Measurements from ENCODE around the gene ATP1B1.

The ATP1B1 gene

GRCh38 chr1:169064103-169064502 is 42.4 kb upstream of the ATP1B1 start:
- no peak overlapping the region for H3K4me3 ChIP-seq (ENCODE audit: low read depth, low read length)
- no peak for DNase-seq (ENCODE audit: low read depth)
- TF ChIP-seq CTCF (IDR thresholded peaks at IDR 0.05; ENCODE audit: low read depth, low read length): no peak
- no peak for TF ChIP-seq MAX (IDR thresholded peaks at IDR 0.05; ENCODE audit: low read depth, low read length)
- no peak for TF ChIP-seq MYC (IDR thresholded peaks at IDR 0.05; ENCODE audit: low read depth, low read length)
- TF ChIP-seq POLR2A (IDR thresholded peaks at IDR 0.05; ENCODE audit: extremely low read depth, insufficient read length): no peak

GRCh38 chr1:169070547-169070946 is 35.9 kb upstream of the ATP1B1 start:
- no peak for DNase-seq (ENCODE audit: low read depth)
- TF ChIP-seq MYC (IDR thresholded peaks at IDR 0.05; ENCODE audit: low read depth, low read length) (no peak), MAX (IDR thresholded peaks at IDR 0.05; ENCODE audit: low read depth, low read length) (no peak), CTCF (IDR thresholded peaks at IDR 0.05; ENCODE audit: low read depth, low read length) (no peak), POLR2A (IDR thresholded peaks at IDR 0.05; ENCODE audit: extremely low read depth, insufficient read length) (no peak)

GRCh38 chr1:169070958-169071357 is 35.5 kb upstream of the ATP1B1 start:
- TF ChIP-seq CTCF (IDR thresholded peaks at IDR 0.05; ENCODE audit: low read depth, low read length): no peak
- TF ChIP-seq MAX (IDR thresholded peaks at IDR 0.05; ENCODE audit: low read depth, low read length): no peak
- no peak for TF ChIP-seq POLR2A (IDR thresholded peaks at IDR 0.05; ENCODE audit: extremely low read depth, insufficient read length)
- no peak overlapping the region for H3K4me3 ChIP-seq (ENCODE audit: low read depth, low read length)
- no peak for DNase-seq (ENCODE audit: low read depth)

More at GRCh38 chr1:169070547-169070946, 35.9 kb upstream of the ATP1B1 start:
- no peak overlapping the region for H3K4me3 ChIP-seq (ENCODE audit: low read depth, low read length)

GRCh38 chr1:169072945-169073725 is 33.4 kb upstream of the ATP1B1 start:
- H3K4me3 ChIP-seq (ENCODE audit: low read depth, low read length): no peak overlapping the region
- TF ChIP-seq CTCF (IDR thresholded peaks at IDR 0.05; ENCODE audit: low read depth, low read length) (no peak), MYC (IDR thresholded peaks at IDR 0.05; ENCODE audit: low read depth, low read length) (no peak)
- no peak for DNase-seq (ENCODE audit: low read depth)

- TF ChIP-seq MAX (IDR thresholded peaks at IDR 0.05; ENCODE audit: low read depth, low read length) (no peak), POLR2A (IDR thresholded peaks at IDR 0.05; ENCODE audit: extremely low read depth, insufficient read length) (no peak), MYC (IDR thresholded peaks at IDR 0.05; ENCODE audit: low read depth, low read length) (no peak), CTCF (IDR thresholded peaks at IDR 0.05; ENCODE audit: low read depth, low read length) (no peak)
- no peak for DNase-seq (ENCODE audit: low read depth)
- no peak overlapping the region for H3K4me3 ChIP-seq (ENCODE audit: low read depth, low read length)
Measured at GRCh38 chr1:169078163-169078883, 28.2 kb upstream of the ATP1B1 start.

Data from NB4 (cell line).